Astrocyte (in vitro differentiated cells and primary cell): ENCODE results near the gene STK24. TPM values are rescaled to one million over a fixed set of nuclear protein-coding genes. Genes with fewer than 3 reads are reported as not detected.

Experiments
- DNase-seq: peaks from one replicate; pipeline ENCODE4 v3.0.0-alpha.2; 2010; ENCODE audit warnings: low read depth
- FAIRE-seq: peaks from 2 replicates; lab custom pipeline; 2011; peaks lifted over from hg19 to GRCh38; lab: Jason Lieb, UNC
- H2AFZ ChIP-seq: 2 replicates; pipeline ENCODE4 v1.6.0; 2012; ENCODE audit warnings: low read depth, low read length, inconsistent platforms
- H3K27ac ChIP-seq: 2 replicates; pipeline ENCODE4 v1.5.1; 2011; ENCODE audit warnings: low read depth, low read length, inconsistent platforms
- H3K27me3 ChIP-seq: 2 replicates; pipeline ENCODE4 v1.6.0; 2011; ENCODE audit warnings: low read length, inconsistent platforms; ENCODE audit not compliant: insufficient read depth
- H3K36me3 ChIP-seq: 2 replicates; pipeline ENCODE4 v1.5.1; 2011; ENCODE audit warnings: low read length, inconsistent platforms; ENCODE audit not compliant: insufficient read depth
- H3K4me1 ChIP-seq: 2 replicates; pipeline ENCODE4 v1.5.1; 2011; ENCODE audit warnings: low read length, inconsistent platforms; ENCODE audit not compliant: insufficient read depth
- H3K4me2 ChIP-seq: 2 replicates; pipeline ENCODE4 v1.6.0; 2012; ENCODE audit warnings: low read length, inconsistent platforms
- H3K4me3 ChIP-seq: 2 replicates; pipeline ENCODE4 v1.5.1; 2011; ENCODE audit warnings: low read depth, mild to moderate bottlenecking, low read length, inconsistent platforms; ENCODE audit not compliant: insufficient read depth
- H3K79me2 ChIP-seq: 2 replicates; pipeline ENCODE4 v1.6.0; 2012; ENCODE audit warnings: mild to moderate bottlenecking, low read length, inconsistent platforms; ENCODE audit not compliant: insufficient read depth
- H3K9ac ChIP-seq: 2 replicates; pipeline ENCODE4 v1.6.0; 2012; ENCODE audit warnings: mild to moderate bottlenecking, low read length, inconsistent platforms
- H3K9me3 ChIP-seq: 2 replicates; pipeline ENCODE4 v1.5.1; 2012; ENCODE audit warnings: low read depth, mild to moderate bottlenecking, low read length, inconsistent platforms; ENCODE audit not compliant: insufficient read depth
- H4K20me1 ChIP-seq: 2 replicates; pipeline ENCODE4 v1.6.0; 2012; ENCODE audit warnings: low read length, inconsistent platforms; ENCODE audit not compliant: insufficient read depth
- H3K27ac Mint-ChIP-seq: one replicate; pipeline ENCODE4 v1.8.0; 2021; ENCODE audit warnings: mild to moderate bottlenecking, mixed read lengths; ENCODE audit not compliant: unreplicated experiment
- H3K27me3 Mint-ChIP-seq: one replicate; pipeline ENCODE4 v1.8.0; 2021; ENCODE audit warnings: low read depth, mixed read lengths; ENCODE audit not compliant: unreplicated experiment
- H3K36me3 Mint-ChIP-seq: one replicate; pipeline ENCODE4 v1.8.0; 2021; ENCODE audit warnings: low read depth, mixed read lengths; ENCODE audit not compliant: unreplicated experiment
- H3K4me1 Mint-ChIP-seq: one replicate; pipeline ENCODE4 v1.8.0; 2021; ENCODE audit warnings: low read depth, mixed read lengths; ENCODE audit not compliant: unreplicated experiment
- H3K4me3 Mint-ChIP-seq: one replicate; pipeline ENCODE4 v1.8.0; 2021; ENCODE audit warnings: mild to moderate bottlenecking, moderate library complexity, mixed read lengths; ENCODE audit not compliant: unreplicated experiment
- H3K9me3 Mint-ChIP-seq: one replicate; pipeline ENCODE4 v1.8.0; 2021; ENCODE audit warnings: mild to moderate bottlenecking, mixed read lengths; ENCODE audit not compliant: unreplicated experiment
- EZH2 ChIP-seq: IDR thresholded peaks from 2 replicates; pipeline ENCODE4 v1.6.1; 2012; ENCODE audit warnings: mild to moderate bottlenecking, low read length, inconsistent platforms; ENCODE audit not compliant: insufficient read depth
- total RNA-seq: library from RNA; stranded (reverse); gene quantifications from 2 replicates; pipeline ENCODE4 v1.2.1, GENCODE V29; 2021
- TF ChIP-seq, protein P1 (sequence below): IDR thresholded peaks from 2 replicates; pipeline ENCODE4 v1.5.1; 2011; ENCODE audit warnings: low read depth, mild to moderate bottlenecking, inconsistent platforms, low read length, moderate library complexity; ENCODE audit not compliant: insufficient read depth

The STK24 gene
- total RNA-seq, 1 donor from 2014 or later, result 96.1 TPM

DNA sequence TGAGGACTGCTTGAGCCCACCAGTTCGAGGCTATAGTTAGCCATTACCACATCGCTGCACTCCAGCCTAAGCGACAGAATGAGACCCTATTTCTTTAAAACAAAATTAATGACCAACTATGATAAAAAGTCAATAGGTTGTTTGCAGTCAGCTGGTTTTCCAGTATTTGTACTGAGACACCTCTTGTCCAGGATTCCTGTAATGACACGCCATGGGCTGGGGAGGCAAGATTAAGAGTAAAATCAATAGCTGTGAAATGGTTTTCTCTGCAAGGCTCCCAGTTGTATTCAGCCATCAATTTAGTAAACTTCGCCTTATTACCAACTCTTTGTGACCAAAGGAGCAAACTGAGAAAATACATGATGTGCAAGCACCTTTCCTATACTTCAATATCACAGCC is 29.5 kb downstream of the STK24 start:
- H3K9ac ChIP-seq, result no peak overlapping the region
- peaks cover 10% of the 10 kb centered on the region for H3K36me3 Mint-ChIP-seq
- H3K4me3 ChIP-seq, result no peak overlapping the region
- H3K4me3 Mint-ChIP-seq, result no peak overlapping the region
- H3K36me3 ChIP-seq, result no peaks in the 10 kb centered on the region
- H3K27ac Mint-ChIP-seq, result no peak overlapping the region
- peaks cover 42% of the 10 kb centered on the region for H3K4me1 Mint-ChIP-seq
- no peak overlapping the region for H2AFZ ChIP-seq
- DNase-seq (no peak), FAIRE-seq (no peak)
- H3K4me1 ChIP-seq, result peaks cover 26% of the 10 kb centered on the region
- peaks cover 96% of the 10 kb centered on the region for H3K79me2 ChIP-seq
- no peaks in the 10 kb centered on the region for H3K27me3 Mint-ChIP-seq
- no peak overlapping the region for H3K4me2 ChIP-seq
- H4K20me1 ChIP-seq, result peaks cover 87% of the 10 kb centered on the region
- H3K9me3 Mint-ChIP-seq, result peaks cover 4% of the 10 kb centered on the region
- TF ChIP-seq, protein P1, sequence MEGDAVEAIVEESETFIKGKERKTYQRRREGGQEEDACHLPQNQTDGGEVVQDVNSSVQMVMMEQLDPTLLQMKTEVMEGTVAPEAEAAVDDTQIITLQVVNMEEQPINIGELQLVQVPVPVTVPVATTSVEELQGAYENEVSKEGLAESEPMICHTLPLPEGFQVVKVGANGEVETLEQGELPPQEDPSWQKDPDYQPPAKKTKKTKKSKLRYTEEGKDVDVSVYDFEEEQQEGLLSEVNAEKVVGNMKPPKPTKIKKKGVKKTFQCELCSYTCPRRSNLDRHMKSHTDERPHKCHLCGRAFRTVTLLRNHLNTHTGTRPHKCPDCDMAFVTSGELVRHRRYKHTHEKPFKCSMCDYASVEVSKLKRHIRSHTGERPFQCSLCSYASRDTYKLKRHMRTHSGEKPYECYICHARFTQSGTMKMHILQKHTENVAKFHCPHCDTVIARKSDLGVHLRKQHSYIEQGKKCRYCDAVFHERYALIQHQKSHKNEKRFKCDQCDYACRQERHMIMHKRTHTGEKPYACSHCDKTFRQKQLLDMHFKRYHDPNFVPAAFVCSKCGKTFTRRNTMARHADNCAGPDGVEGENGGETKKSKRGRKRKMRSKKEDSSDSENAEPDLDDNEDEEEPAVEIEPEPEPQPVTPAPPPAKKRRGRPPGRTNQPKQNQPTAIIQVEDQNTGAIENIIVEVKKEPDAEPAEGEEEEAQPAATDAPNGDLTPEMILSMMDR, result no peak
- TF ChIP-seq EZH2, result no peak
- H3K9me3 ChIP-seq, result no peaks in the 10 kb centered on the region
- no peaks in the 10 kb centered on the region for H3K27me3 ChIP-seq
- H3K27ac ChIP-seq, result no peak overlapping the region

DNA sequence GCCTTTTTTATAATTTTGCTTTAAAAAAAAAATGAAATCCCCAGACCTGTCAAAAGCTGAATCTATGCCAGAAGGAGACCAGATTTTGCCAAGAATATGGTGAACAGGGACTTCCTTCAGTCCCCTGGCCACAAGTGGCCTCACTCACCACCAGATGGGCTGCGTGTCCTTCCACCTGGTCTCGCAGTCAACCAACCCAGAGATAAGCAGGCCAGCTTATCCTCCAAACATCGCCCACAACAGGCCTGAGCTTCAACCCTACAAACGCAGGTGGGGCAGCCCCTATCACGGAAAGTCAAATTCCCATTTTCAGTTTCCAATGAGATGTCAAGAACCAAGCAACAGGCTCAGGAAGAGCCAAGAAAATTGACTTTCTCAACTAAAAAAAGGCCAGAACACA is 30.5 kb downstream of the STK24 start:
- Histone ChIP-seq H2AFZ (no peak overlapping the region), H4K20me1 (peaks cover 88% of the 10 kb centered on the region), H3K4me3 (no peak overlapping the region), H3K36me3 (no peaks in the 10 kb centered on the region), H3K27me3 (no peaks in the 10 kb centered on the region), H3K4me1 (peaks cover 26% of the 10 kb centered on the region), H3K9ac (no peak overlapping the region), H3K9me3 (no peaks in the 10 kb centered on the region), H3K79me2 (peaks cover 96% of the 10 kb centered on the region), H3K27ac (no peak overlapping the region), H3K4me2 (no peak overlapping the region)
- TF ChIP-seq EZH2, result no peak
- TF ChIP-seq, protein P1, result no peak
- peaks cover 8% of the 10 kb centered on the region for H3K36me3 Mint-ChIP-seq
- no peak overlapping the region for H3K27ac Mint-ChIP-seq
- FAIRE-seq (no peak), DNase-seq (no peak)
- H3K4me1 Mint-ChIP-seq, result peaks cover 43% of the 10 kb centered on the region
- H3K9me3 Mint-ChIP-seq, result peaks cover 4% of the 10 kb centered on the region
- no peak overlapping the region for H3K4me3 Mint-ChIP-seq
- H3K27me3 Mint-ChIP-seq, result no peaks in the 10 kb centered on the region

DNA sequence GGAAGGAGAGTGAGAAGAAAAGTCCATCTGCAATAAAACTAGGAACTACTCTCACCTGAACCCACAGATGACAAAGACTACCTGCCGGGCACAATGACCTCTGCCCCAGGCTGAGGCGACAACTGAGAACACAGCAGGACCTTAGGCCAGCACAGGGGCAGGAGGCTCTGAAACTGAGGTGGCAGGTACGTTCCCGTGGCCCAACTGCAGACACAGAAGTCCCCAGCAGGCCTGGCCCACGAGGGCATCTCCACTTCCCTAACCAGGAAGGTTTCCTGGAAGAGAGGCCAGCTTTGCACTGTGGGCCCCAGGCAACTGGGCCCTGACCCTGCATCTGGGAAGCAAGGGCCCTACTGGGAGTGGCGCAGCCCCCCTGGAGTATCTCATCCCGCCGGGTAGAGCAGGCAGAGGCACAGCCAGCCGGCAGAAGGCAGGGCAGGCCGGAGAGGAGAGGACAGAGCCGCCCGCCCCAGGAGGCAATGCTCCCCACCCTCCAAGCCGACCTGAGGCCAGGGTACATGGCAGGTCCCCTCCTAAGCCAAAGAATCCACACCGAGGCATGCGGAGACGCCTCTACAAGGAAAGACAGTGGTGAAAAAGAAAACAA is 32.7 kb downstream of the STK24 start:
- Histone ChIP-seq H3K4me2 (peak overlapping the region; percentile 3), H3K4me1 (peaks cover 19% of the 10 kb centered on the region), H3K27me3 (no peaks in the 10 kb centered on the region), H3K9ac (no peak overlapping the region), H2AFZ (no peak overlapping the region), H3K36me3 (no peaks in the 10 kb centered on the region), H4K20me1 (peaks cover 92% of the 10 kb centered on the region), H3K9me3 (no peaks in the 10 kb centered on the region), H3K27ac (no peak overlapping the region), H3K79me2 (peaks cover 97% of the 10 kb centered on the region), H3K4me3 (no peak overlapping the region)
- Mint-ChIP-seq H3K27ac (no peak overlapping the region), H3K4me1 (peaks cover 51% of the 10 kb centered on the region), H3K36me3 (peaks cover 2% of the 10 kb centered on the region), H3K4me3 (no peak overlapping the region), H3K9me3 (no peaks in the 10 kb centered on the region), H3K27me3 (no peaks in the 10 kb centered on the region)
- TF ChIP-seq, protein P1, result no peak
- TF ChIP-seq EZH2, result no peak
- FAIRE-seq, result no peak
- no peak for DNase-seq
